Mesenteric fat pad (tissue), 1 donor: Measurements from ENCODE around the gene DDI2. TPM values are rescaled to one million over a fixed set of nuclear protein-coding genes. Genes with fewer than 3 reads are reported as not detected.

Source experiments
- DNase-seq: peaks from one replicate; pipeline ENCODE4 v3.0.0-alpha.2; 2020; ENCODE audit warnings: low spot score
- total RNA-seq: library from RNA; stranded (reverse); fragmentation: NEBNext Ultra II Directional; extraction: Animal tissue kit (Norgen Biotek cat#: 25700); gene quantifications from one replicate; pipeline ENCODE4 v1.2.1, GENCODE V29; 2021
- donor health status: DM: yes; HTN: yes; CAD: no.

DDI2 gene
- total RNA-seq, 1 donor from 2014 or later = 75.4 TPM

GRCh38 chr1:15605398-15606383 is 11.6 kb upstream of the DDI2 start:
- DNase-seq = no peak

- no peak for DNase-seq
Observed at GRCh38 chr1:15609631-15610030, 7.6 kb upstream of the DDI2 start.

- no peak for DNase-seq
Observed at GRCh38 chr1:15610167-15610566, 7.1 kb upstream of the DDI2 start.

GRCh38 chr1:15616373-15617172 is 685 bp upstream of the DDI2 start:
- no peak for DNase-seq

- DNase-seq = no peak
Observed at GRCh38 chr1:15618077-15618654, 908 bp downstream of the DDI2 start.

- no peak for DNase-seq
Observed at GRCh38 chr1:15618655-15619525, 1.6 kb downstream of the DDI2 start.

GRCh38 chr1:15620155-15620545 is 2.9 kb downstream of the DDI2 start:
- no peak for DNase-seq

GRCh38 chr1:15620902-15621682 is 3.8 kb downstream of the DDI2 start:
- no peak for DNase-seq

- DNase-seq = no peak
Observed at GRCh38 chr1:15621975-15622374, 4.7 kb downstream of the DDI2 start.

GRCh38 chr1:15622712-15623373 is 5.6 kb downstream of the DDI2 start:
- DNase-seq = no peak

GRCh38 chr1:15623435-15623834 is 6.2 kb downstream of the DDI2 start:
- DNase-seq = no peak

- no peak for DNase-seq
Observed at GRCh38 chr1:15624133-15624714, 7.0 kb downstream of the DDI2 start.

GRCh38 chr1:15625056-15625917 is 8.0 kb downstream of the DDI2 start:
- DNase-seq = no peak

- DNase-seq = no peak
Observed at GRCh38 chr1:15626269-15626950, 9.2 kb downstream of the DDI2 start.

- no peak for DNase-seq
Observed at GRCh38 chr1:15627343-15627988, 10.2 kb downstream of the DDI2 start.

GRCh38 chr1:15628003-15628402 is 10.7 kb downstream of the DDI2 start:
- DNase-seq = no peak
